Parathyroid adenoma (tissue), 2 donors: ENCODE results near the gene FBXO46.

Experiments used
- H2AFZ ChIP-seq: fragments of 300-600 bp; sonication (generic); one replicate; pipeline ENCODE4 v1.7.0; 2017; ENCODE audit warnings: antibody characterized with exemption, mild to moderate bottlenecking
- H3K27ac ChIP-seq: fragments of 300-600 bp; sonication (generic); one replicate; pipeline ENCODE4 v1.7.0; 2017
- H3K27me3 ChIP-seq: fragments of 300-600 bp; sonication (generic); one replicate; pipeline ENCODE4 v1.7.0; 2017; ENCODE audit warnings: low read length; ENCODE audit not compliant: control insufficient read depth, insufficient read depth
- H3K36me3 ChIP-seq: fragments of 300-600 bp; sonication (generic); one replicate; pipeline ENCODE4 v1.7.0; 2017; ENCODE audit warnings: low read length; ENCODE audit not compliant: control insufficient read depth, insufficient read depth
- H3K4me1 ChIP-seq: fragments of 300-600 bp; sonication (generic); one replicate; pipeline ENCODE4 v1.7.0; 2017; ENCODE audit warnings: control low read depth
- H3K4me2 ChIP-seq: fragments of 300-600 bp; sonication (generic); one replicate; pipeline ENCODE4 v1.7.0; 2017; ENCODE audit warnings: low read length
- H3K4me3 ChIP-seq: fragments of 300-600 bp; sonication (generic); one replicate; pipeline ENCODE4 v1.7.0; 2017; ENCODE audit warnings: low read depth, low read length
- H3K79me2 ChIP-seq: fragments of 300-600 bp; sonication (generic); one replicate; pipeline ENCODE4 v1.7.0; 2017; ENCODE audit warnings: control low read depth
- H3K9ac ChIP-seq: fragments of 300-600 bp; sonication (generic); one replicate; pipeline ENCODE4 v1.7.0; 2017; ENCODE audit warnings: mild to moderate bottlenecking
- H3K9me3 ChIP-seq: fragments of 300-600 bp; sonication (generic); one replicate; pipeline ENCODE4 v1.7.0; 2017; ENCODE audit warnings: low read length; ENCODE audit not compliant: control insufficient read depth
- TF ChIP-seq, protein P1 (sequence below): fragments of 300-600 bp; sonication (generic); IDR thresholded peaks from one replicate; pipeline ENCODE4 v1.7.0; 2017; ENCODE audit warnings: antibody characterized with exemption, mild to moderate bottlenecking
- donor health status: primary hyperparathyroidism.

Gene FBXO46

GRCh38 chr19:45670670-45671453, 59.8 kb downstream of the FBXO46 start:
- H3K27me3 ChIP-seq: no peaks in the 10 kb centered on the region
- no peaks in the 10 kb centered on the region for H3K79me2 ChIP-seq
- peaks cover 3% of the 10 kb centered on the region for H3K4me1 ChIP-seq
- no peak overlapping the region for H3K27ac ChIP-seq
- no peak overlapping the region for H3K9ac ChIP-seq
- no peaks in the 10 kb centered on the region for H3K36me3 ChIP-seq
- no peak overlapping the region for H2AFZ ChIP-seq
- no peak overlapping the region for H3K4me2 ChIP-seq
- TF ChIP-seq, protein P1, sequence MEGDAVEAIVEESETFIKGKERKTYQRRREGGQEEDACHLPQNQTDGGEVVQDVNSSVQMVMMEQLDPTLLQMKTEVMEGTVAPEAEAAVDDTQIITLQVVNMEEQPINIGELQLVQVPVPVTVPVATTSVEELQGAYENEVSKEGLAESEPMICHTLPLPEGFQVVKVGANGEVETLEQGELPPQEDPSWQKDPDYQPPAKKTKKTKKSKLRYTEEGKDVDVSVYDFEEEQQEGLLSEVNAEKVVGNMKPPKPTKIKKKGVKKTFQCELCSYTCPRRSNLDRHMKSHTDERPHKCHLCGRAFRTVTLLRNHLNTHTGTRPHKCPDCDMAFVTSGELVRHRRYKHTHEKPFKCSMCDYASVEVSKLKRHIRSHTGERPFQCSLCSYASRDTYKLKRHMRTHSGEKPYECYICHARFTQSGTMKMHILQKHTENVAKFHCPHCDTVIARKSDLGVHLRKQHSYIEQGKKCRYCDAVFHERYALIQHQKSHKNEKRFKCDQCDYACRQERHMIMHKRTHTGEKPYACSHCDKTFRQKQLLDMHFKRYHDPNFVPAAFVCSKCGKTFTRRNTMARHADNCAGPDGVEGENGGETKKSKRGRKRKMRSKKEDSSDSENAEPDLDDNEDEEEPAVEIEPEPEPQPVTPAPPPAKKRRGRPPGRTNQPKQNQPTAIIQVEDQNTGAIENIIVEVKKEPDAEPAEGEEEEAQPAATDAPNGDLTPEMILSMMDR: no peak
- no peak overlapping the region for H3K4me3 ChIP-seq
- H3K9me3 ChIP-seq: no peaks in the 10 kb centered on the region

GRCh38 chr19:45668342-45668871, 62.3 kb downstream of the FBXO46 start:
- peaks cover 3% of the 10 kb centered on the region for H3K4me1 ChIP-seq
- no peak overlapping the region for H3K9ac ChIP-seq
- H3K4me2 ChIP-seq: peak overlapping the region; percentile 99
- H3K27ac ChIP-seq: no peak overlapping the region
- peak overlapping the region; percentile 44 for H2AFZ ChIP-seq
- no peaks in the 10 kb centered on the region for H3K79me2 ChIP-seq
- no peaks in the 10 kb centered on the region for H3K36me3 ChIP-seq
- no peaks in the 10 kb centered on the region for H3K27me3 ChIP-seq
- peak overlapping the region; percentile 79 for H3K4me3 ChIP-seq
- no peaks in the 10 kb centered on the region for H3K9me3 ChIP-seq
- TF ChIP-seq, protein P1: no peak

DNA sequence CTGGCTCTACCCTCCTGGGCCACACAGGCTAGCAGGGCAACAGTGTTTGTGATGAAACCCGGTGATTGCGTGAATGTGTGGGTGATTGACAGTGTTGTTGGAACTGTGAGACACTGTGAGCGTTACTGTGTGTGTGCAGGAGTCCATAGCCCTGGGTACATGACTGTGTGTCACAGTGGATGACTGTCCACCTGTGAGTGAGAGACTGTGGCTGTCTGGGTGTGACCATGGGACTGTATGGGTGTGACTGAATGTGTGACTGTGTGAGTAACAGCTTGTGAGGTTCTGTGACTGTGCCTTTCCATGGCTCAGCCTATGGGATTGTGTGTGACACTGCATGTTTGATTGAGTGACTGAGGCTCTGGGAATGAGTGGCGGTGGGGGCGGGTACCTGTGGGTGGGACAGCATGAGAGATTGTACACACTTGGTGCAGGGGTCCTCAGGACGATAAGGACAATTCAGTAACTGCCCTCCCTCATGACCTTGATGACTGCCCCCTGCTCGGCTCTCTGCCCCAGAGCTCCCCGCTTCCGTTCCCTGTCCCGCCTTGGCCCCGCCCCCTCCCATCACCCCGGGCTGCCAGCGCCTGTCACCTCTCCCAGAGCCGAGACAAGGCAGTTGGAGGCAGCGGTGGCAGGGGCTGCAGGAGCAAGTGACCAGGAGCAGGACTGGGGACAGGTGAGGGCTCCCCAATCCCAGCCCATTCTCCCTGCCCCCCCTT, 62.9 kb downstream of the FBXO46 start, which contains the start of gene GIPR:
TSS of gene GIPR (plus strand) at position 602 of the 722 bp plus-strand sequence. CDS start 1,300 bp downstream, outside the sequence.
- peak within 1 kb of the TSS; percentile 79 for H3K4me3 ChIP-seq
- H3K9me3 ChIP-seq: no peaks in the 10 kb centered on the region
- peak within 1 kb of the TSS; percentile 73 for H2AFZ ChIP-seq
- no peak within 1 kb of the TSS for H3K9ac ChIP-seq
- H3K4me2 ChIP-seq: peak within 1 kb of the TSS; percentile 99
- TF ChIP-seq, protein P1: no peak
- H3K36me3 ChIP-seq: no peaks in the 10 kb centered on the region
- peaks cover 3% of the 10 kb centered on the region for H3K4me1 ChIP-seq
- no peak within 1 kb of the TSS for H3K27ac ChIP-seq
- H3K79me2 ChIP-seq: no peaks in the 10 kb centered on the region
- H3K27me3 ChIP-seq: no peaks in the 10 kb centered on the region

DNA sequence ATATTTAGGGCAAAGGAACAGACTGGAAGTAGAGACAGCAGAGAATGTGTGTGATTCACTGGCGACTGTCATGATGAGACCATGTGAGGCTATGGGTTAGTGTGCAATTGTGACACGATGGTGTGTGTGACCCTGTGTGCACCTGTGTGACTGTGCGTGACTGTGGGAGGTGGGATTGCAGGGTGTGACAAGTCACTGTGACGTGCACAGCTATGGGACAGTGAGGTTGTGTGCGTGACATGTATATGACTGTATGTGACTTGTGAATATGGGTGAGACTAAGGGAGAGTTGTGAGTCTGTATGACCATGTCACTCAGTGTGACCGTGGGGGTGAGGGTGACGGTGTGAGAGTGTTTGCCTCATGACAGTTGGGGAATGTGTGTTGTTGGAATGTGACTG, 66.1 kb downstream of the FBXO46 start:
- Histone ChIP-seq H3K4me1 (peaks cover 3% of the 10 kb centered on the region), H3K9me3 (no peaks in the 10 kb centered on the region), H3K79me2 (no peaks in the 10 kb centered on the region), H3K4me3 (no peak overlapping the region), H3K9ac (no peak overlapping the region), H3K27ac (no peak overlapping the region), H3K27me3 (no peaks in the 10 kb centered on the region), H2AFZ (no peak overlapping the region), H3K36me3 (no peaks in the 10 kb centered on the region), H3K4me2 (no peak overlapping the region)
- TF ChIP-seq, protein P1: no peak
